ENCODE results near the gene CFAP54.

DNA sequence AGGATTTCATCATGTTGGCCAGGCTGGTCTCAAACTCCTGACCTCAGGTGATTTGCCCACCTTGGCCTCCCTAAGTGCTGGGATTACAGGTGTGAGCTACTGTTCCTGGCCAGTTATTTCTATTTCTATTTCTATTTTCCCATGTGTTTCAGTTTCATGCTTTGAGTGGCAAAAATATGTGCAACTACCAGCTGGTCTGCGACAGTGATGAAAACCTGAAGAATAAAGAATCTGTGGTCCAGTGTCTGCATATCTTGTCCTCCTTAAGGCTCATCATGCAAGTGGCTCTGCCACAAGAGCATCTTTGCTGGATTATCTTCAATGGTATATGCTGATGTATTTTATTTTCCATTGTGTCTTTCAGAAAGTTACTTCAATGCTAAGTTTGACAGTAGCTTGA is 17.4 kb downstream of the CFAP54 start:
- TF ChIP-seq POLR2AphosphoS5 (IDR thresholded peaks at IDR 0.05; ENCODE audit: low read depth, low read length) (no peak), TAF1 (IDR thresholded peaks at IDR 0.05; ENCODE audit: borderline replicate concordance, insufficient read depth, low read length) (no peak)
